ENCODE data around the gene MT1E.

Gene MT1E

DNA sequence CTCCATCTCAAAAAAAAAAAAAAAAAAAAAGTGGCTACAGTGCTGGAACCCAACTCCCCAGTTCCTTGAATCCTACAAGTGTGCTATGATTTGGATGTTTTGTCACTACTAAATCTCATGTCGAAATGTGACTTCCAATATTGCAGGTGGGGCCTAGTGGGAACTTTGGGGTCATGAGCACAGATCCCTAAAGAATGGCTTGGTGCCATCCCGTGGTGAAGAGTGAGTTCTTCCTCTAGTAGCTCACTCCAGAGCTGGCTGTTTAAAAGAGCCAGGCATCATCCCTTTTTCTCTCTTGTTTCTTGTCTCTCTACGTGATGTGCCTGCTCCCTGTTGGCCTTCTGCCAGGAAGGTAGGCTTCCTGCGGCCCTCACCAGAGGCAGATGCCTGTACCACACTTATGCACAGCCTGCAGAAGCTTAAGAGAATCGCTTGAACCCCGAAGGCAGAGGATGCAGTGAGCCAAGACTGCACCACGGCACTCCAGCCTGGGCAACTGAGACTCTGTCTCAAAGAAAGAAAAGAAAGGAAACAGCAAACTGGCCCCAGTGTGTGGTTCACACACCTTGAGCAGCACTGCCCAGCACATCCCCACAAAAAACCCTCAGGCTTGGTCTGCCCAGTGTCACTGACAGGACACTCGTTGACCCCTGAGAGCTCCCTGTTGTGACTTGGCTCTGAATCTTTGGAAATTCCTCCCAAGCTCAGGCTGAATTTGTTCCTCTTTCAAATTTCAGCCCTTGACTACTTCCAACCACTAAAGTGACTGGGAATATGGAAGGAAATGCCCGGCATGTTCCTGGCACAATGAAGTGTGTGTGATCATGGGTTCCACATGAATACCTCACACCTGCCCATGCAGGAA is 3.1 kb downstream of the MT1E start:
- DNase-seq = no peak

- DNase-seq = no peak
Measured at GRCh38 chr16:56629531-56629930, 4.0 kb downstream of the MT1E start.

GRCh38 chr16:56630134-56630533 is 4.6 kb downstream of the MT1E start:
- DNase-seq = no peak

GRCh38 chr16:56631197-56631596 is 5.6 kb downstream of the MT1E start:
- no peak for DNase-seq

- no peak for DNase-seq
Measured at GRCh38 chr16:56631832-56632155, 6.2 kb downstream of the MT1E start.

DNA sequence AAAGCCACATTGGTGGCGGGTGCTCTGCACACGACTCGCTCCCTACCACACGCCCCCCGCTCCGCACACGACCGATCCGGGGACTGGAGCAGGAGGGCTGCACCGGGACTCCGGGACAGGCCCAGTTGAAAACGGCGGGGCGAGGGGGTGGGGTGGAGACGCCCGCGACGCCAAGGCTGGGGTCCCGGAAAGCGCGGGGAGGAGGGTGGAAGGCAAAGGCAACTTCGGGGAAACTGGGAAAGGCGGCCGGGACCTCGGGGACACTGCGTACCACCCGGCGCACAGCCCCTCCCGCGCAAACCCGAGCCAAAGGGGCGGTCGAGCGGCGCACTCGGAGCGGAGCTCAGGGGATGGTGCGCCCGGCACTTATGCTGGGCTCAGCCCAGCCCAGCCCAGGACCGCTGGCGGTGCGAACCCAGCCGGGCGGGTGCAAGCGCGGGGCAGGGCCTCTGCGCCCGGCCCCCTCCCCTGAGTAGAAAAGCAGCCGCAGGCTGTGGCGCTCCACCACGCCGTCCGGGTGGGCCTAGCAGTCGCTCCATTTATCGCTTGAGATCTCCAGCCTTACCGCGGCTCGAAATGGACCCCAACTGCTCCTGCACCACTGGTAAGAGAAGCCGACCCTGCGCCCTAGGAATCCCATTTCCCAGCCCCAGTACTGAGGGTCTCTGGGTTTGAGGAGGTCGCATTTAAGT is 6.7 kb downstream of the MT1E start, which contains the start of gene MT1M:
TSS of gene MT1M (plus strand) at position 504 of the 692 bp plus-strand sequence. CDS start at position 577, 73 bp downstream.
- no peak for DNase-seq

- DNase-seq = no peak
Measured at GRCh38 chr16:56632848-56633365, 7.3 kb downstream of the MT1E start.

- DNase-seq = no peak
Measured at GRCh38 chr16:56633535-56633934, 8.0 kb downstream of the MT1E start.

- no peak for DNase-seq
Measured at GRCh38 chr16:56634715-56635440, 9.3 kb downstream of the MT1E start.

- no peak for DNase-seq
Measured at GRCh38 chr16:56635441-56635967, 9.9 kb downstream of the MT1E start.

- DNase-seq = no peak
Measured at GRCh38 chr16:56636616-56637413, 11.2 kb downstream of the MT1E start.

DNA sequence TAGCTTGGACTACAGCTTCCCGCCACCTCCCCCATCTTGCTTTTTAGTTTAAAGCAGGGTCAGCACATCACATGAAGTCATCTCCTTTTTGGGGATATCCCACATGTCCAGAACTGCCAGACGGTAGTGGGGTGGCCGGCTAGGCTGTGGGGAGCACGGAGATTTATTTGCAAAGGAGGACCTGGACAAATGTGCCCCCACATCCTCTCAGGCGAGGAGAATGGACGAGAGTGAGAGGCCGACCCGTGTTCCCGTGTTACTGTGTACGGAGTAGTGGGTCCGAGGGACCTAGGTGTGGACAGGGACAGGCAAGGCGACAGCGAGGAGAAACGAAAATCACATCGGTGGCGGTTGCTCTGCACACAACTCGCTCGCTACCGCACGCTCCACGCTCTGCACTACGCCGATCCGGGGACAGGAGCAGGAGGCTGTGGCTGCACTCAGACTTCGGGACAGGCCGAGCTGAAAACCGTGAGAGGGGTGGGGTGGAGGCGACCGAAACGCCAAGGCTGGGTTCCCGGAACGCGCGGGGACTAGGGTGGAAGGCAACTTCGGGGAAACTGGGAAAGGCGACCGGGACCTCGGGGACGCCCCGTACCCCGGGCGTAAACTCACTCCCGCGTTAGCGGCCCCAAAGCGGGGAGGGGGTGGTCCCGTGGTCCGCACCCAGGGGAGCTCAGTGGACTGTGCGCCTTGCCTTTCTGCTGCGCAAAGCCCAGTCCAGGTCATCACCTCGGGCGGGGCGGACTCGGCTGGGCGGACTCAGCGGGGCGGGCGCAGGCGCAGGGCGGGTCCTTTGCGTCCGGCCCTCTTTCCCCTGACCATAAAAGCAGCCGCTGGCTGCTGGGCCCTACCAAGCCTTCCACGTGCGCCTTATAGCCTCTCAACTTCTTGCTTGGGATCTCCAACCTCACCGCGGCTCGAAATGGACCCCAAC is 12.5 kb downstream of the MT1E start, which contains the start of gene MT1A:
TSS of gene MT1A (plus strand) at position 853 of the 937 bp plus-strand sequence. CDS start at position 926, 73 bp downstream.
- no peak for DNase-seq

DNA sequence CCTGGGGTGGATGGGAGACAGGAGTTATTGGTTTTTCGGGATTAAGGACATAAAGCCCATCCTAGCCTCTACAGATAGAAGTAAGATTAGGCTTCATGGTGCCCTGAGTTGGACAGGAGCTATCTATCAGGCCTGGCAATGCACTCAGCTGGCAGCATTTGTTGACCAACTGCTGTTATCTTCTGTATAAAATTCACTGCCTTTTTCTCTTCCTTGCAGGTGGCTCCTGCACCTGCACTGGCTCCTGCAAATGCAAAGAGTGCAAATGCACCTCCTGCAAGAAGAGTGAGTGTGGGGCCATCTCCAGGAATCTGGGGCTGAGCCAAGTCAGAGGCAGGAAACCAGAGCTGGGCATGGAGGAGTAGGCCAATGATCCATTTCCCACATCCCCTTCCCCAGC is 13.5 kb downstream of the MT1E start:
- DNase-seq = no peak

GRCh38 chr16:56640076-56640475 is 14.5 kb downstream of the MT1E start:
- DNase-seq = no peak

- no peak for DNase-seq
Measured at GRCh38 chr16:56641166-56641565, 15.6 kb downstream of the MT1E start.

DNA sequence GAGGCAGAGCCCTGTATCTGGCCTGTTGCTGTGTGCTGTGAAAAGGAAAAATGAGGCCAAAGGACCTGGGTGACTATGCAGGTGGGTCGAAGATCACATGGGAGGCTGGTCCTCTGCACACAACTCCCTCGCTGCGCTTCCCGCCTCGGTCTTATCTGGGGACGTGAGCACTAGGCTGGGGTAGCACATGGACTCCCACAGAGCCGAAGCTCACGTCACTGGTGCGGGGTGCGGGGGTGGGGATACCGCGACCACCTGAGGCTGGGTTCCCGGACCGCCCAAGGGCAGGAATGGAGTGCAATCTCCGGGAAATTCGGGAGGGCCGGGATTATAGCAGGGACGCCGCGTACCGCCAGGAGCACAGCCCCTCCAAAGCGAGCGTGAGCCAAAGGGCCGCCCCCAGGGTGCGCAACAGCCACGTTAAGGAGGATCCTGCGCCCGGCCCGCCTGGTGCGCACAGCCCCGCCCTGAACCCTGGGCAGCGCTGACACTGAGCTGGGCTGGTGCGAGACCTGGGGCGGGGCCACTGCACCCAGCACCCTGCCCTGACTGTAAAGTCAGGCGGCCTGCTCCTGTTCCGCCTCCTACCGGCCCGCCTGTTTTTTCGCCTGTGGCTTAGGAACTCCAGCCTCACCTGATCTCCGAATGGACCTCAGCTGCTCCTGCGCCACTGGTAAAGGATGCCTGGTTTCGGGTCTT is 17.6 kb downstream of the MT1E start:
- peak; percentile 72 for DNase-seq

- DNase-seq = no peak
Measured at GRCh38 chr16:56643833-56644232, 18.3 kb downstream of the MT1E start.

DNA sequence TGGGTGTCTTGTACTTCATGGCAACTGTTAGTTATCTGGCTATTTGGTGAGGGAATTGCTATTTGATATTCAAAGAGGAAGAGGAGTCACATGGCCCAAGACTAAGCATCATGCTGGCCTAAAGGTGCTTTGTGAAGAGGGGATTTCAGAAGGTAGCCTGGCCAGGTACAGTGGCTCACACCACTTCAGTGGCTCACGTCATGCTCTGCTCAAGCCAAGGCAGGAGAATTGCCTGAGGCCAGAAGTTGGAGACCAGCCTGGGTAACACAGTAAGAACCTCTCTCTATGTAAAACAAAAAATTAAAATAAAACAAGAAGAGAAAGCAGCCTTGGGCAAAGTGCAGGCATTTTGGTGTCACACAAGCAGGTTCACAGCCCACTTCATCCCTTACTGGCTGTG is 19.7 kb downstream of the MT1E start:
- no peak for DNase-seq

GRCh38 chr16:56645838-56646237 is 20.3 kb downstream of the MT1E start:
- DNase-seq = no peak
